Measurements from ENCODE around the gene PAQR4. TPM values are rescaled to one million over a fixed set of nuclear protein-coding genes. Genes with fewer than 3 reads are reported as not detected.

Gene PAQR4
- total RNA-seq, 1 experiment from 2014 or later = 38.7 TPM

DNA sequence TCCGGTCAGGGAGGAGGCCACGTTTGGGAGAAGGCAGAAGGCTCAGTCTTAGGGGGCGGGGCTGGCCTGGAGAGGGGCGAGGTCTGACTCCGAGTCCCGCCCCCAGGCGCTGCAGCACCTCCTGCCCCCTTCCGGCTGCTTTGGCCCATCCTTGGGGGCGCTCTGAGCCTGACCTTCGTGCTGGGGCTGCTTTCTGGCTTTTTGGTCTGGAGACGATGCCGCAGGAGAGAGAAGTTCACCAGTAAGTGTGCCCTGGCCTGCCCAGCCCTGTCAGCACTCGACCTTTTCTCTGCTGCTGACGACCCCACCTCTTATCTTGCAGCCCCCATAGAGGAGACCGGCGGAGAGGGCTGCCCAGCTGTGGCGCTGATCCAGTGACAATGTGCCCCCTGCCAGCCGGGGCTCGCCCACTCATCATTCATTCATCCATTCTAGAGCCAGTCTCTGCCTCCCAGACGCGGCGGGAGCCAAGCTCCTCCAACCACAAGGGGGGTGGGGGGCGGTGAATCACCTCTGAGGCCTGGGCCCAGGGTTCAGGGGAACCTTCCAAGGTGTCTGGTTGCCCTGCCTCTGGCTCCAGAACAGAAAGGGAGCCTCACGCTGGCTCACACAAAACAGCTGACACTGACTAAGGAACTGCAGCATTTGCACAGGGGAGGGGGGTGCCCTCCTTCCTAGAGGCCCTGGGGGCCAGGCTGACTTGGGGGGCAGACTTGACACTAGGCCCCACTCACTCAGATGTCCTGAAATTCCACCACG is 52.5 kb downstream of the PAQR4 start:
- peak; percentile 99 for DNase-seq (ENCODE audit: low read depth)

DNA sequence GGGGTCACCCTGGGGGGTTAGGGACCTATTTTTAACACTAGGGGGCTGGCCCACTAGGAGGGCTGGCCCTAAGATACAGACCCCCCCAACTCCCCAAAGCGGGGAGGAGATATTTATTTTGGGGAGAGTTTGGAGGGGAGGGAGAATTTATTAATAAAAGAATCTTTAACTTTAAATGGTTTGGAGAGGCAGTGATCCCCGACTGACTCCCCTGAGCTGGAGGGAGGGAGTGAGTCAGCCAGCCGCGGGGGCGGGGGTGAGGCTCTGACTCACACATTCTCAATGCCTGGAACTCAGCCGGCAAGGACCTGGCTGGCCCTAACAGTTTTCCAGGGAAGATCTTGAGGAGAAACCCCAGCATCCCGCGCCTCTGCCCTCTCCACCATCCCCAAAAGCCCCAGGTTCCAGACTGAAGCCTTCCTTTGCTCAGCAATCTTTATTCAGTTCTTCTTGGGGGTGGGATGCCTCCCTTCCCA is 53.1 kb downstream of the PAQR4 start:
- DNase-seq (ENCODE audit: low read depth) = peak; percentile 96

DNA sequence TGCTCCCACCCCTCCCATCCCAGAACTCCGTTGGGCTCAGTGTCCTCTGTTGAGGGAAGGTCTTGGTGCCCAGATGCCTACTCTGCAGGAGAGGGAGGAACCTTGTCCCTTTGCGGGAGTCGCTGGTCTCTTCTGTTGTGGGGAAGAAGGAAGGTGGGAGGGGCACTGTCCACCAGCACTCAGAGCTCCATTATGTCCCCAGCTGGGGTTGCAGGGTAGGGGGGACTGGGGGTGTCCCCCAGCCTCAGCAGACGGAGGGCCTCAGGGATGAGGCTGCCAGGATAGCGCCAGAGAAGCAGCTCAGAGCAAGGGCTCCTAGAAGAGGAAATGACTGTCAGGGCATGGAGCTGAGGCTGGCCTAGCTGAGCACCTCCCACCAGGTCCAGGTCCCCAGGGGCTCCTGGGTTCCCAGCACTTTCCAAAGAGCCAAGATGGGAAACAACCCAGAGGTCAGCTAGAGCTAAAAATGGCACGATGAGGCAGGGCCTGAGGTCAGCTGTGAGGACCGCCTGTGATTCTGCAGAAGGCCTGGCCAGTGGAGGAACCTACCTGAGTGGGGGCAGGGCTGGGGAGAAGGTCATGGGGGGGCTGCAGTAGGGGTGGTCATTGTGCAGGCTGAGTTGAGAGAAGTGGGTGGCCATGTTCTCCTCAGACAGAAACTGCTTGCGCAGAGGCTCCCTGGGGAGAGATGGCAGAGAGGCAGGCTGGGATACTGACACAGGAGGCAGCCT is 53.7 kb downstream of the PAQR4 start:
- no peak for DNase-seq (ENCODE audit: low read depth)

Other genes with a start within 250 kb of the PAQR4 start
- 0.17 TPM in 1 of 2 replicates, not detected in the other for gene PRSS27, start 249.1 kb upstream of the PAQR4 start, total RNA-seq (2014; rRNA removed; shearing (Covaris generic))
- gene SRRM2, start 216.7 kb upstream of the PAQR4 start, total RNA-seq (2014; rRNA removed; shearing (Covaris generic)) = 27.9 and 49.9 TPM in 2 replicates
- gene ELOB, start 192.1 kb upstream of the PAQR4 start, total RNA-seq (2014; rRNA removed; shearing (Covaris generic)) = 351 and 758 TPM in 2 replicates
- gene PRSS33, start 181.8 kb upstream of the PAQR4 start, total RNA-seq (2014; rRNA removed; shearing (Covaris generic)) = not detected in 2 replicates
- not detected in 2 replicates for gene PRSS41, start 170.9 kb upstream of the PAQR4 start, total RNA-seq (2014; rRNA removed; shearing (Covaris generic))
- gene PRSS21, start 152.1 kb upstream of the PAQR4 start, total RNA-seq (2014; rRNA removed; shearing (Covaris generic)) = not detected in 2 replicates
- gene ZG16B, start 139.0 kb upstream of the PAQR4 start, total RNA-seq (2014; rRNA removed; shearing (Covaris generic)) = 0.12 and 3.9 TPM in 2 replicates
- gene PRSS22, start 111.2 kb upstream of the PAQR4 start, total RNA-seq (2014; rRNA removed; shearing (Covaris generic)) = not detected in 2 replicates
- gene FLYWCH2, start 86.1 kb upstream of the PAQR4 start, total RNA-seq (2014; rRNA removed; shearing (Covaris generic)) = 97.4 and 112 TPM in 2 replicates
- 27.0 and 34.0 TPM in 2 replicates for gene FLYWCH1, start 57.4 kb upstream of the PAQR4 start, total RNA-seq (2014; rRNA removed; shearing (Covaris generic))
- 2.1 and 6.3 TPM in 2 replicates for gene KREMEN2, start 5.1 kb upstream of the PAQR4 start, total RNA-seq (2014; rRNA removed; shearing (Covaris generic))
- gene PKMYT1, start 11.1 kb downstream of the PAQR4 start, total RNA-seq (2014; rRNA removed; shearing (Covaris generic)) = 47.4 and 57.5 TPM in 2 replicates
- not detected in 2 replicates for gene CLDN9, start 43.6 kb downstream of the PAQR4 start, total RNA-seq (2014; rRNA removed; shearing (Covaris generic))
- 0.27 and 0.34 TPM in 2 replicates for gene CLDN6, start 48.8 kb downstream of the PAQR4 start, total RNA-seq (2014; rRNA removed; shearing (Covaris generic))
- gene TNFRSF12A, start 51.0 kb downstream of the PAQR4 start, total RNA-seq (2014; rRNA removed; shearing (Covaris generic)) = 662 and 743 TPM in 2 replicates
- 28.1 and 47.8 TPM in 2 replicates for gene HCFC1R1, start 54.6 kb downstream of the PAQR4 start, total RNA-seq (2014; rRNA removed; shearing (Covaris generic))
- gene THOC6, start 54.7 kb downstream of the PAQR4 start, total RNA-seq (2014; rRNA removed; shearing (Covaris generic)) = 29.9 and 31.7 TPM in 2 replicates
- gene BICDL2, start 67.6 kb downstream of the PAQR4 start, total RNA-seq (2014; rRNA removed; shearing (Covaris generic)) = not detected in 2 replicates
- 0.02 TPM in 1 of 2 replicates, not detected in the other for gene MMP25, start 77.2 kb downstream of the PAQR4 start, total RNA-seq (2014; rRNA removed; shearing (Covaris generic))
- 51.5 and 62.5 TPM in 2 replicates for gene IL32, start 96.3 kb downstream of the PAQR4 start, total RNA-seq (2014; rRNA removed; shearing (Covaris generic))
- gene ZSCAN10, start 129.9 kb downstream of the PAQR4 start, total RNA-seq (2014; rRNA removed; shearing (Covaris generic)) = not detected in 2 replicates
- 13.5 and 15.4 TPM in 2 replicates for gene ZNF205, start 143.2 kb downstream of the PAQR4 start, total RNA-seq (2014; rRNA removed; shearing (Covaris generic))
- gene ZNF213, start 165.7 kb downstream of the PAQR4 start, total RNA-seq (2014; rRNA removed; shearing (Covaris generic)) = 1.1 and 6.2 TPM in 2 replicates
- gene OR1F1, start 218.9 kb downstream of the PAQR4 start, total RNA-seq (2014; rRNA removed; shearing (Covaris generic)) = 0.15 TPM in 1 of 2 replicates, not detected in the other